ENCODE measurements around the gene RPLP1. TPM values are rescaled to one million over a fixed set of nuclear protein-coding genes. Genes with fewer than 3 reads are reported as not detected.
A peak's percentile ranks its signal among the peaks of the same experiment; 100 is the strongest.

The RPLP1 gene
- total RNA-seq, 3 donors from 2014 or later (not counting 1 experiment from before 2014, with no cell fraction given): 895 to 1,167 (median 974) TPM

- intact Hi-C loops (cut with micrococcal nuclease): loop anchor here (1.0 to 5.0 kb wide), 7 partner anchors 15 to 1024 kb away; no protein-coding TSS in a partner anchor
- no peak overlapping the region for H3K4me3 ChIP-seq (ENCODE audit: low read length)
- H3K4me1 ChIP-seq (ENCODE audit: control insufficient read depth, insufficient read depth, low read length): peaks cover 32% of the 10 kb centered on the region
- Mint-ChIP-seq H3K9me3 (no peaks in the 10 kb centered on the region), H3K36me3 (no peaks in the 10 kb centered on the region), H3K4me1 (peaks cover 20 to 21% of the 10 kb centered on the region in 2 donors), H3K27me3 (ENCODE audit: low read depth in 2 of 2) (peaks cover 17 to 30% of the 10 kb centered on the region in 2 donors), H3K27ac (peak overlapping the region; percentile 89 to 98), H3K4me3 (peak overlapping the region; percentile 88)
- H3K9me3 ChIP-seq (ENCODE audit: control insufficient read depth, insufficient read depth, low read length): no peaks in the 10 kb centered on the region
- 38% methylated on average over 19 of the region's 19 CpGs for WGBS (ENCODE audit: insufficient coverage)
- peak; percentile 82 to 94 (median 92) for ATAC-seq
- H3K27ac ChIP-seq (ENCODE audit: low read length): peak overlapping the region; percentile 81
- peak; percentile 85 to 95 for DNase-seq
- TF ChIP-seq CTCF (IDR thresholded peaks at IDR 0.05): no peak
- no peaks in the 10 kb centered on the region for H3K36me3 ChIP-seq (ENCODE audit: control insufficient read depth, insufficient read depth, low read length)
- peaks cover 2% of the 10 kb centered on the region for H3K27me3 ChIP-seq (ENCODE audit: control insufficient read depth, insufficient read depth, low read length)
Measured at GRCh38 chr15:69468241-69469121, 15.9 kb downstream of the RPLP1 start.

- Histone ChIP-seq H3K4me3 (ENCODE audit: low read length) (no peak overlapping the region), H3K9me3 (ENCODE audit: control insufficient read depth, insufficient read depth, low read length) (no peaks in the 10 kb centered on the region), H3K4me1 (ENCODE audit: control insufficient read depth, insufficient read depth, low read length) (peaks cover 32% of the 10 kb centered on the region), H3K27me3 (ENCODE audit: control insufficient read depth, insufficient read depth, low read length) (peaks cover 4% of the 10 kb centered on the region), H3K27ac (ENCODE audit: low read length) (peak overlapping the region; percentile 81), H3K36me3 (ENCODE audit: control insufficient read depth, insufficient read depth, low read length) (no peaks in the 10 kb centered on the region)
- no peaks in the 10 kb centered on the region for H3K9me3 Mint-ChIP-seq
- H3K4me1 Mint-ChIP-seq: peaks cover 20 to 21% of the 10 kb centered on the region in 2 donors
- H3K27ac Mint-ChIP-seq: peak overlapping the region; percentile 89 to 98
- TF ChIP-seq CTCF (IDR thresholded peaks at IDR 0.05): no peak
- ATAC-seq (no peak), DNase-seq (no peak)
- 99% methylated on average over 8 of the region's 8 CpGs for WGBS (ENCODE audit: insufficient coverage)
- intact Hi-C loops (cut with micrococcal nuclease): loop anchor here (2.0 to 10.0 kb wide), 7 partner anchors 55 to 1975 kb away; no protein-coding TSS in a partner anchor
- H3K36me3 Mint-ChIP-seq: no peaks in the 10 kb centered on the region
- peaks cover 17 to 34% of the 10 kb centered on the region in 2 donors for H3K27me3 Mint-ChIP-seq (ENCODE audit: low read depth in 2 of 2)
- peak overlapping the region; percentile 28 for H3K4me3 Mint-ChIP-seq
Measured at GRCh38 chr15:69469467-69470201, 17.0 kb downstream of the RPLP1 start.

GRCh38 chr15:69472046-69472445 lies 19.4 kb downstream of the RPLP1 start:
- Histone ChIP-seq H3K27me3 (ENCODE audit: control insufficient read depth, insufficient read depth, low read length) (peaks cover 5% of the 10 kb centered on the region), H3K9me3 (ENCODE audit: control insufficient read depth, insufficient read depth, low read length) (no peaks in the 10 kb centered on the region), H3K4me3 (ENCODE audit: low read length) (no peak overlapping the region), H3K36me3 (ENCODE audit: control insufficient read depth, insufficient read depth, low read length) (no peaks in the 10 kb centered on the region), H3K4me1 (ENCODE audit: control insufficient read depth, insufficient read depth, low read length) (peaks cover 29% of the 10 kb centered on the region), H3K27ac (ENCODE audit: low read length) (no peak overlapping the region)
- no peak for TF ChIP-seq CTCF (IDR thresholded peaks at IDR 0.05)
- Mint-ChIP-seq H3K36me3 (no peaks in the 10 kb centered on the region), H3K4me3 (no peak overlapping the region), H3K4me1 (peaks cover 20 to 21% of the 10 kb centered on the region in 2 donors), H3K27me3 (ENCODE audit: low read depth in 2 of 2) (peaks cover 9 to 33% of the 10 kb centered on the region in 2 donors), H3K9me3 (no peaks in the 10 kb centered on the region), H3K27ac (no peak overlapping the region)
- WGBS (ENCODE audit: insufficient coverage): 93% methylated on average over 5 of the region's 5 CpGs
- DNase-seq: no peak
- intact Hi-C loops (cut with micrococcal nuclease): loop anchor here (10.0 kb wide), 3 partner anchors 53 to 1973 kb away; no protein-coding TSS in a partner anchor
- no peak for ATAC-seq

Measured in natural killer cell (primary cell).